Esophagus squamous epithelium (tissue), 5 donors: ENCODE measurements around the gene PRKAA1. TPM values are rescaled to one million over a fixed set of nuclear protein-coding genes. Genes with fewer than 3 reads are reported as not detected.
"Not testable (repeated sequence)": the region's sequence is repeated elsewhere in the genome, so short reads cannot be mapped to it uniquely, and the experiment has no call there.

Experiments
- DNase-seq: peaks from one replicate; lab custom pipeline; 2025; lab: John Stamatoyannopoulos, UW
- H3K27ac ChIP-seq, 4 donors: fragments of 200-600 bp; sonication (generic); one replicate each; pipeline ENCODE4 v1.5.1; 2016 to 2019; ENCODE audit warnings: mild to moderate bottlenecking in 1 of 4
- H3K27me3 ChIP-seq, 4 donors: fragments of 200-600 bp; sonication (generic); 1 replicate in 3 of 4; 2 replicates in 1 of 4; pipeline versions ENCODE4 v1.5.1 to v1.6.0; 2017 to 2021; ENCODE audit warnings: antibody characterized with exemption in 1 of 4
- H3K36me3 ChIP-seq, 3 donors: fragments of 200-600 bp; sonication (generic); one replicate each; pipeline ENCODE4 v1.5.1; 2016 to 2019
- H3K4me1 ChIP-seq, 3 donors: fragments of 200-600 bp; sonication (generic); one replicate each; pipeline ENCODE4 v1.5.1; 2017 to 2019
- H3K4me3 ChIP-seq, 4 donors: fragments of 200-600 bp; sonication (generic); 1 replicate in 3 of 4; 2 replicates in 1 of 4; pipeline ENCODE4 v1.5.1; 2016 to 2019; ENCODE audit warnings: mild to moderate bottlenecking in 2 of 4, moderate library complexity in 1 of 4
- H3K9me3 ChIP-seq, 3 donors: fragments of 200-600 bp; sonication (generic); one replicate each; pipeline ENCODE4 v1.5.1; 2016 to 2019
- POLR2A ChIP-seq, 4 donors: fragments of 450-650 bp; IDR thresholded peaks; one replicate each; pipeline ENCODE4 v1.6.1; 2017; ENCODE audit warnings: antibody characterized with exemption in 4 of 4, mild to moderate bottlenecking in 4 of 4, moderate library complexity in 3 of 4
- WGBS, 2 donors: methylation state at CpG; one replicate each; pipeline ENCODE4 v1.1.5; 2018; 5-methylcytosine and 5-hydroxymethylcytosine counted together
- intact Hi-C: fragments of 100-400 bp; cut with DNase I; formaldehyde crosslinking; loops from one replicate; pipeline ENCODE4 v1.15.0; 2022
- total RNA-seq, 4 donors: library from RNA; depleted of rRNA; stranded (reverse); fragments of >200 nt; gene quantifications; one replicate each; pipeline ENCODE4 v1.1.0, GENCODE V29; 2016
- TF ChIP-seq, protein P1 (sequence below), 6 experiments: fragments of 450-650 bp in 4 of 6; fragments of 200-600 bp in 2 of 6; sonication (generic) in 2 of 6; IDR thresholded peaks; one replicate each; pipeline ENCODE4 v1.5.1; 2016 to 2019; ENCODE audit warnings: antibody characterized with exemption in 6 of 6, mild to moderate bottlenecking in 4 of 6, moderate library complexity in 4 of 6
- donor health status: DM: yes; HTN: yes; CAD: no.

The PRKAA1 gene
- total RNA-seq, 4 donors from 2014 or later = 32.0 to 61.9 (median 51.9) TPM

GRCh38 chr5:40720069-40720468, 78.1 kb downstream of the PRKAA1 start:
- H3K36me3 ChIP-seq = peaks cover 0 to 46% (median 0%) of the 10 kb centered on the region in 3 donors
- H3K4me1 ChIP-seq = no peaks in the 10 kb centered on the region
- DNase-seq = no peak
- intact Hi-C loops = no loop called here
- H3K4me3 ChIP-seq = no peak overlapping the region
- peaks cover 0 to 9% (median 0%) of the 10 kb centered on the region in 3 donors for H3K9me3 ChIP-seq
- no peak for TF ChIP-seq POLR2A (IDR thresholded peaks at IDR 0.05)
- TF ChIP-seq, protein P1, sequence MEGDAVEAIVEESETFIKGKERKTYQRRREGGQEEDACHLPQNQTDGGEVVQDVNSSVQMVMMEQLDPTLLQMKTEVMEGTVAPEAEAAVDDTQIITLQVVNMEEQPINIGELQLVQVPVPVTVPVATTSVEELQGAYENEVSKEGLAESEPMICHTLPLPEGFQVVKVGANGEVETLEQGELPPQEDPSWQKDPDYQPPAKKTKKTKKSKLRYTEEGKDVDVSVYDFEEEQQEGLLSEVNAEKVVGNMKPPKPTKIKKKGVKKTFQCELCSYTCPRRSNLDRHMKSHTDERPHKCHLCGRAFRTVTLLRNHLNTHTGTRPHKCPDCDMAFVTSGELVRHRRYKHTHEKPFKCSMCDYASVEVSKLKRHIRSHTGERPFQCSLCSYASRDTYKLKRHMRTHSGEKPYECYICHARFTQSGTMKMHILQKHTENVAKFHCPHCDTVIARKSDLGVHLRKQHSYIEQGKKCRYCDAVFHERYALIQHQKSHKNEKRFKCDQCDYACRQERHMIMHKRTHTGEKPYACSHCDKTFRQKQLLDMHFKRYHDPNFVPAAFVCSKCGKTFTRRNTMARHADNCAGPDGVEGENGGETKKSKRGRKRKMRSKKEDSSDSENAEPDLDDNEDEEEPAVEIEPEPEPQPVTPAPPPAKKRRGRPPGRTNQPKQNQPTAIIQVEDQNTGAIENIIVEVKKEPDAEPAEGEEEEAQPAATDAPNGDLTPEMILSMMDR (IDR thresholded peaks at IDR 0.05) = no peak
- H3K27me3 ChIP-seq = no peaks in the 10 kb centered on the region
- no peak overlapping the region for H3K27ac ChIP-seq

DNA sequence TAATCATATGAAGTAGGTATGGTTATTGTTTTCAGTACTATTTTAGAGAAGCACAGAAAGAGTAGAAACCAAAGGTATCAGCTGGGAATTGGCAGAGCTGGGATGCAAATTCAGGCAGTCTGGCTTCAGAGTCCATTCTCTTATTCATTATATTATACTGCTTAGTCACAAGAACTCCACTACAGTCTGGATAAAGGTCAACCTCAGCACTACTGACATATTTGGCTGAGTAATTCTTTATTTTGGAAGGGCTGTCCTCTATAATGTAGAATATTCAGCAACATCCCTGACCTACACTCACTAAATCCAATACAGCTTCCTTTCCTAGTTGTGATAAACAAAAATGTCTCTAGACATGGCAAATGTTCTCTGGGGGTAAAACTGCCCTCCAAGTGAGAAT, 80.9 kb downstream of the PRKAA1 start:
- DNase-seq = no peak
- H3K4me1 ChIP-seq = no peaks in the 10 kb centered on the region
- intact Hi-C loops = no loop called here
- no peak for TF ChIP-seq POLR2A (IDR thresholded peaks at IDR 0.05)
- TF ChIP-seq, protein P1 (IDR thresholded peaks at IDR 0.05) = no peak
- H3K9me3 ChIP-seq = peaks cover 0 to 4% (median 0%) of the 10 kb centered on the region in 3 donors
- H3K27me3 ChIP-seq = no peaks in the 10 kb centered on the region
- peaks cover 0 to 25% (median 0%) of the 10 kb centered on the region in 3 donors for H3K36me3 ChIP-seq
- H3K4me3 ChIP-seq = no peak overlapping the region
- H3K27ac ChIP-seq = no peak overlapping the region

- Histone ChIP-seq H3K4me3 (no peak overlapping the region), H3K4me1 (no peaks in the 10 kb centered on the region), H3K27ac (no peak overlapping the region), H3K27me3 (no peaks in the 10 kb centered on the region), H3K9me3 (no peaks in the 10 kb centered on the region), H3K36me3 (peaks cover 0 to 19% (median 0%) of the 10 kb centered on the region in 3 donors)
- WGBS, 2 donors = 84 to 97% methylated on average over 2 of the region's 2 CpGs
- intact Hi-C loops = no loop called here
- TF ChIP-seq, protein P1 (IDR thresholded peaks at IDR 0.05) = no peak
- no peak for TF ChIP-seq POLR2A (IDR thresholded peaks at IDR 0.05)
- DNase-seq = no peak
Measured at GRCh38 chr5:40716590-40716989, 81.6 kb downstream of the PRKAA1 start.

DNA sequence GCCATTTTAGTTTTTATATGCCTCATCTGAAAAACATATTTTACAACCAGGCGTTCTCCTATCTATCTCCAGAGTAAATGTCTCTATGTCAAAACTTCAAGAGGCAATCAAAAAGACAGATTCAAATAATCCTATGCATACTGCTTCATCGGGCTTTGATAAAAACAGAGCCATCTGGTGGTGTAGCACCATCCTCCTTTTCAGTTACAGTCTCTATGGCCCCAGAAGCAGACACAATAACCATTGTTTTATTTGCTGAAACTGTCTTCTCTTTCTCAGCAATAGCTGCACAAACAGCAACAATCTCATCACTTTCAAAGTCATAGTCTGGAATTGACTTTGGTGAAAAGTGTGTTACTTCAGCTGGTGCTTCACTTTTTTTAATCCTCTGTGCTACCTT, 82.2 kb downstream of the PRKAA1 start:
- H3K27me3 ChIP-seq = no peaks in the 10 kb centered on the region
- peaks cover 0 to 17% (median 0%) of the 10 kb centered on the region in 3 donors for H3K36me3 ChIP-seq
- TF ChIP-seq POLR2A (IDR thresholded peaks at IDR 0.05) = no peak
- TF ChIP-seq, protein P1 (IDR thresholded peaks at IDR 0.05) = no peak
- DNase-seq = no peak
- intact Hi-C loops = no loop called here
- no peak overlapping the region for H3K4me3 ChIP-seq
- no peak overlapping the region for H3K27ac ChIP-seq
- WGBS, 2 donors = 36 to 48% methylated on average over 2 of the region's 2 CpGs
- H3K9me3 ChIP-seq = no peaks in the 10 kb centered on the region
- no peaks in the 10 kb centered on the region for H3K4me1 ChIP-seq

DNA sequence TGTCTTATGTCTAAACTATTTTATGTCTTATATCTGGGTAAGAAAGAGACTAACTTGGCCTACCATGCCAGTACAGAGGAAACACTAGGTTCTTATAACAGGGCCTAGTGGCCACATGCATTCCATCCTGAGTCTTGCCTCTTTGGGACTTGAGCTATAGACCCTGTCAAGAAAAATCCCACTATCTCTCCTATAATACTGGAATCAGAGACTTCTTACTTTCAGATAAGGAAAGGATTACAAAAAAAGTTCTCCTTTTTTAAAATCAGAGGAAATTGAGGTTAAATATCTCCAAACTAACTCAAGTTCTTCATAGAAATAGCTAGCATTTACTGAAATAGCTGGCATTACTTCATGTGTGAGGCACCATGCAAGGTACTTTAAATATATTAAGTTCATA, 84.2 kb downstream of the PRKAA1 start:
- Histone ChIP-seq H3K27ac (no peak overlapping the region), H3K4me1 (no peaks in the 10 kb centered on the region), H3K27me3 (no peaks in the 10 kb centered on the region), H3K4me3 (no peak overlapping the region), H3K36me3 (peaks cover 0 to 14% (median 0%) of the 10 kb centered on the region in 3 donors), H3K9me3 (no peaks in the 10 kb centered on the region)
- DNase-seq = no peak
- intact Hi-C loops = no loop called here
- TF ChIP-seq POLR2A (IDR thresholded peaks at IDR 0.05) = no peak
- TF ChIP-seq, protein P1 (IDR thresholded peaks at IDR 0.05) = no peak

DNA sequence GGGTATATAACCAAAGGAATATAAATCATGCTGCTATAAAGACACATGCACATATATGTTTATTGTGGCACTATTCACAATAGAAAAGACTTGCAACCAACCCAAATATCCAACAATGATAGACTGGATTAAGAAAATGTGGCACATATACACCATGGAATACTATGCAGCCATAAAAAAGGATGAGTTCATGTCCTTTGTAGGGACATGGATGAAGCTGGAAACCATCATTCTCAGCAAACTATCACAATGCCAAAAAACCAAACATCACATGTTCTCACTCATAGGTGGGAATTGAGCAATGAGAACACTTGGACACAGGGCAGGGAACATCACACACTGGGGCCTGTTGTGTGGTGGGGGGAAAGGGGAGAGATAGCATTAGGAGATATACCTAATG, 87.6 kb downstream of the PRKAA1 start:
- DNase-seq, H3K27ac ChIP-seq, H3K9me3 ChIP-seq, H3K4me1 ChIP-seq, H3K4me3 ChIP-seq, H3K27me3 ChIP-seq, intact Hi-C loops: not testable (repeated sequence)
- H3K36me3 ChIP-seq = peaks cover 0 to 12% (median 0%) of the 10 kb centered on the region in 3 donors
